H1 (cell line): ENCODE data around the gene CCDC9B. TPM values are rescaled to one million over a fixed set of nuclear protein-coding genes. Genes with fewer than 3 reads are reported as not detected.
A peak's percentile ranks its signal among the peaks of the same experiment; 100 is the strongest.

Source experiments
- CTCF ChIA-PET: fragments of 300-600 bp; sonication (Branson Sonifier 250); formaldehyde crosslinking; loops from one replicate; lab custom pipeline; 2021; ENCODE audit not compliant: partially characterized antibody; lab: Charles Lee
- POLR2A ChIA-PET: fragments of 300-600 bp; sonication (Branson Sonifier 250); formaldehyde crosslinking; loops from one replicate; lab custom pipeline; 2021; ENCODE audit warnings: inconsistent platforms; ENCODE audit not compliant: partially characterized antibody; lab: Charles Lee
- DNase-seq, 2 experiments: peaks; one replicate each; pipeline versions ENCODE4 v3.0.0 to v3.0.0-alpha.2; 2010 to 2022; ENCODE audit warnings: low spot score in 2 of 2, low read depth in 1 of 2, mixed read lengths in 1 of 2
- FAIRE-seq: peaks from 2 replicates; lab custom pipeline; 2011; peaks lifted over from hg19 to GRCh38; lab: Jason Lieb, UNC
- H2AFZ ChIP-seq: 2 replicates; pipeline ENCODE4 v1.8.1; 2012; ENCODE audit warnings: low read length, inconsistent platforms
- H2AK5ac ChIP-seq: 2 replicates; pipeline ENCODE4 v1.6.1; 2013; ENCODE audit warnings: low read depth, low read length
- H2BK120ac ChIP-seq: replicated peaks from 2 replicates; pipeline ENCODE3; 2013; ENCODE audit warnings: low read depth, low read length, inconsistent platforms
- H2BK12ac ChIP-seq: 2 replicates; pipeline ENCODE4 v1.6.1; 2013; ENCODE audit warnings: low read depth, low read length
- H2BK15ac ChIP-seq: 2 replicates; pipeline ENCODE4 v1.6.1; 2013; ENCODE audit warnings: low read length
- H2BK20ac ChIP-seq: 2 replicates; pipeline ENCODE4 v1.6.1; 2013; ENCODE audit warnings: low read length
- H2BK5ac ChIP-seq: 2 replicates; pipeline ENCODE4 v1.6.1; 2013; ENCODE audit warnings: low read depth, low read length
- H3K14ac ChIP-seq: 2 replicates; pipeline ENCODE4 v1.6.1; 2013; ENCODE audit warnings: inconsistent platforms; ENCODE audit not compliant: insufficient read length
- H3K18ac ChIP-seq: 2 replicates; pipeline ENCODE4 v1.6.1; 2013; ENCODE audit warnings: low read length; ENCODE audit errors: extremely low read depth
- H3K23ac ChIP-seq: 2 replicates; pipeline ENCODE4 v1.6.1; 2013; ENCODE audit warnings: inconsistent platforms; ENCODE audit not compliant: insufficient read length
- H3K23me2 ChIP-seq: 2 replicates; pipeline ENCODE4 v1.6.1; 2013; ENCODE audit warnings: low read depth, low read length
- H3K27ac ChIP-seq: 2 replicates; pipeline ENCODE4 v1.6.1; 2011; ENCODE audit warnings: low read depth, low read length, inconsistent platforms
- H3K27me3 ChIP-seq, 4 experiments: replicated peaks in 1 of 4; 1 replicate in 1 of 4; 2 replicates in 3 of 4; pipeline versions ENCODE4 v1.6.1 to v1.8.1; 2011 to 2013; ENCODE audit warnings: low read length in 3 of 4, mild to moderate bottlenecking in 3 of 4, inconsistent platforms in 2 of 4, mixed read lengths in 2 of 4, moderate library complexity in 1 of 4; ENCODE audit not compliant: control insufficient read depth in 3 of 4, insufficient read depth in 3 of 4; ENCODE audit errors: extremely low read depth in 1 of 4
- H3K36me3 ChIP-seq, 4 experiments: 2 replicates each; pipeline versions ENCODE4 v1.6.1 to v1.8.1; 2011 to 2013; ENCODE audit warnings: mild to moderate bottlenecking in 4 of 4, low read length in 3 of 4, moderate library complexity in 2 of 4, control low read depth in 1 of 4, inconsistent platforms in 1 of 4; ENCODE audit not compliant: insufficient read depth in 4 of 4, control insufficient read depth in 2 of 4
- H3K4ac ChIP-seq: replicated peaks from 2 replicates; pipeline ENCODE3; 2013; ENCODE audit warnings: low read length, low read depth, mixed read lengths, inconsistent platforms; ENCODE audit not compliant: insufficient read length
- H3K4me1 ChIP-seq, 4 experiments: replicated peaks in 1 of 4; 1 replicate in 1 of 4; 2 replicates in 3 of 4; pipeline versions ENCODE4 v1.6.1 to v1.8.1; 2011 to 2013; ENCODE audit warnings: low read length in 3 of 4, inconsistent platforms in 2 of 4, mixed read lengths in 1 of 4; ENCODE audit not compliant: insufficient read depth in 4 of 4, control insufficient read depth in 3 of 4
- H3K4me2 ChIP-seq, 2 experiments: 2 replicates each; pipeline versions ENCODE4 v1.6.1 to v1.8.1; 2011 to 2013; ENCODE audit warnings: low read depth in 2 of 2, low read length in 2 of 2, control low read depth in 1 of 2, inconsistent platforms in 1 of 2, mild to moderate bottlenecking in 1 of 2; ENCODE audit not compliant: insufficient read depth in 1 of 2
- H3K4me3 ChIP-seq, 4 experiments: fragments of 200-600, 300-600 bp in 1 of 4; sonication (generic), shearing (Covaris generic), sonication (Bioruptor Twin) in 1 of 4; 2 replicates each; pipeline versions ENCODE4 v1.5.1 to v1.8.1; 2011 to 2016; ENCODE audit warnings: low read length in 4 of 4, low read depth in 3 of 4, control low read depth in 2 of 4, inconsistent platforms in 2 of 4, mild to moderate bottlenecking in 2 of 4, mixed read lengths in 1 of 4, moderate library complexity in 1 of 4; ENCODE audit not compliant: insufficient read depth in 2 of 4; ENCODE audit errors: extremely low read depth in 1 of 4
- H3K56ac ChIP-seq: replicated peaks from 2 replicates; pipeline ENCODE3; 2013; ENCODE audit warnings: low read depth, mild to moderate bottlenecking, mixed read lengths, low read length, inconsistent platforms; ENCODE audit not compliant: insufficient read length
- H3K79me1 ChIP-seq: 2 replicates; pipeline ENCODE4 v1.6.1; 2013; ENCODE audit warnings: low read depth, low read length, control low read depth
- H3K79me2 ChIP-seq, 2 experiments: 2 replicates each; pipeline versions ENCODE4 v1.6.1 to v1.8.1; 2012 to 2013; ENCODE audit warnings: low read length in 2 of 2, mild to moderate bottlenecking in 2 of 2, inconsistent platforms in 1 of 2; ENCODE audit not compliant: insufficient read depth in 2 of 2, control insufficient read depth in 1 of 2
- H3K9ac ChIP-seq, 4 experiments: replicated peaks in 1 of 4; 1 replicate in 1 of 4; 2 replicates in 3 of 4; pipeline versions ENCODE4 v1.6.1 to v1.8.1; 2011 to 2013; ENCODE audit warnings: low read depth in 3 of 4, low read length in 3 of 4, control low read depth in 2 of 4, mild to moderate bottlenecking in 2 of 4, moderate library complexity in 2 of 4, inconsistent platforms in 1 of 4; ENCODE audit errors: extremely low read depth in 1 of 4
- H3K9me3 ChIP-seq, 2 experiments: 2 replicates each; pipeline versions ENCODE4 v1.6.1 to v1.8.1; 2012 to 2013; ENCODE audit warnings: mild to moderate bottlenecking in 2 of 2, moderate library complexity in 2 of 2, control low read depth in 1 of 2, inconsistent platforms in 1 of 2, low read depth in 1 of 2, low read length in 1 of 2, mixed read lengths in 1 of 2; ENCODE audit not compliant: insufficient read depth in 2 of 2
- H4K20me1 ChIP-seq, 2 experiments: replicated peaks in 1 of 2; 2 replicates each; pipeline versions ENCODE3 to v1.8.1; 2011 to 2013; ENCODE audit warnings: inconsistent platforms in 2 of 2, low read length in 2 of 2, mild to moderate bottlenecking in 1 of 2; ENCODE audit not compliant: insufficient read depth in 2 of 2, control insufficient read depth in 1 of 2
- H4K5ac ChIP-seq: 2 replicates; pipeline ENCODE4 v1.6.1; 2013; ENCODE audit warnings: low read length, low read depth, mixed read lengths, inconsistent platforms; ENCODE audit not compliant: insufficient read length
- H4K8ac ChIP-seq: 2 replicates; pipeline ENCODE4 v1.8.0; 2013; ENCODE audit warnings: mild to moderate bottlenecking, moderate library complexity, low read length, inconsistent platforms; ENCODE audit not compliant: insufficient read depth; ENCODE audit errors: extremely low read depth
- H4K91ac ChIP-seq: replicated peaks from 2 replicates; pipeline ENCODE3; 2013; ENCODE audit warnings: low read length, mixed read lengths, inconsistent platforms; ENCODE audit not compliant: insufficient read length
- JUND ChIP-seq: IDR thresholded peaks from 2 replicates; pipeline ENCODE4 v1.6.1; 2011; ENCODE audit warnings: mild to moderate bottlenecking, improper control_type of control experiment, low read length
- WGBS, 2 experiments: shearing (Covaris generic) in 1 of 2; methylation state at CpG; one replicate each; pipeline versions ENCODE4 v1.1.6 to v1.1.7; 2013 to 2015; ENCODE audit warnings: low lambda C conversion rate in 2 of 2, mixed read lengths in 2 of 2, inconsistent platforms in 1 of 2, low coverage in 1 of 2, missing lambda C conversion rate in 1 of 2; ENCODE audit not compliant: insufficient replicate concordance in 2 of 2, insufficient coverage in 1 of 2, insufficient read length in 1 of 2; ENCODE audit errors: extremely low coverage in 1 of 2, missing lambda C conversion rate in 1 of 2; 5-methylcytosine and 5-hydroxymethylcytosine counted together
- polyA plus RNA-seq, 7 experiments: library from polyadenylated mRNA; depleted of rRNA in 3 of 7; stranded (reverse) in 5 of 7; unstranded in 2 of 7; fragments of >200 nt in 5 of 7; fragments of 200-250 nt in 2 of 7; gene quantifications; 1 replicate in 5 of 7; 2 replicates in 1 of 7; 4 replicates in 1 of 7; pipeline versions ENCODE4 v1.2.1 to v1.2.3, GENCODE V29; 2011 to 2013; ENCODE audit warnings: missing spikeins in 2 of 7, mixed read lengths in 2 of 7
- total RNA-seq: library from RNA; stranded (reverse); fragmentation: NEBNext Ultra II Directional; extraction: Animal tissue kit (Norgen Biotek cat#: 25700); gene quantifications from 2 replicates; pipeline ENCODE4 v1.2.1, GENCODE V29; 2021
- TF ChIP-seq, protein P1 (sequence below), 3 experiments: IDR thresholded peaks; 1 replicate in 2 of 3; 2 replicates in 1 of 3; pipeline versions ENCODE4 v1.5.1 to v1.6.1; 2011; ENCODE audit warnings: low read length in 3 of 3, mild to moderate bottlenecking in 3 of 3, inconsistent platforms in 2 of 3, low read depth in 1 of 3, moderate library complexity in 1 of 3; ENCODE audit not compliant: insufficient read depth in 1 of 3; ENCODE audit errors: control extremely low read depth in 1 of 3

CCDC9B gene
- total and polyA plus RNA-seq, 2 of the 8 experiments (the other 6 are each of a cell fraction or from before 2014, with no cell fraction given) = 0.45 to 0.78 TPM

DNA sequence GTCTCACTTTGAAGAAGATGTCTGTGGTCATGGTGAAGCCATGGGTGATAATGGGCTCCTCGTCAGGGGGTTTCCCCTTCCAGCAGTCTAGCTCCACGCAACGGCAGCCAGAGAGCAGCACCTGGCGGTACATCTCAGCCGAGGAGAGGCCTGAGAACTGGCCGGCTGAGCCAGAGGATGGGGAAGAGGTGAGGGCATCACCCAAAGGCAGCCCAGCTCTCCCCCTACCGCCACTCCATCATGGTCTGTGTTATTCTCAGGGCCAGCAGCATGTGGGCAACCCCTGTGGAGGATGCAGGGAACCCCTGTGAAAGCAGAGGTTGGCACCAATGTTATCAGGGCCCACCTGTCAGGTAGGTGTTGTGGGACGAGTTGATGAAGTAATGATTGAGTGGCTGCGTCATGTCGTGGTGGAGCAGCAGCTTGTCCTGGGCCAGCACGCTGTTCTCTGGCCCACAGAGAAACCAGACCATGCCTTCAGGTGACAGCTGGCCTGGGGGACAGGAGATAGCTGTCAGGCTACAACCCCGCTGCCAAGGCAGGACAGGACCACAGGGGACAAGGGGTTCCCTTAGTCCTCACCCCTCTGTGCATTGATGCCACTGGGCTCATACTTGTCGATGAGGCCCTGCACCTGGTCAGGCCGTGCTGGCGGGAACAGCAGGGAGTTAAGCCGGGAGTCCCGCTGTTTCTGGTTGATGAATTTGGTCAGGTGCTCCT is 42.4 kb downstream of the CCDC9B start:
- no peak overlapping the region for H3K14ac ChIP-seq
- FAIRE-seq = no peak
- H3K4ac ChIP-seq = no peak overlapping the region
- no peak overlapping the region for H3K18ac ChIP-seq
- H3K27me3 ChIP-seq = peaks cover 0 to 6% (median under 1%) of the 10 kb centered on the region in 4 experiments; a peak in 3 of 7 replicates
- H2AK5ac ChIP-seq = peak overlapping the region; percentile 40; the same call in 1 of the 2 replicates
- H3K4me3 ChIP-seq = no peak overlapping the region
- no peak overlapping the region for H2BK12ac ChIP-seq
- peak overlapping the region; percentile 26; the same call in 1 of the 2 replicates for H2BK5ac ChIP-seq
- no peak overlapping the region for H2BK20ac ChIP-seq
- H2AFZ ChIP-seq = no peak overlapping the region
- H3K23me2 ChIP-seq = no peaks in the 10 kb centered on the region
- no peak overlapping the region for H4K8ac ChIP-seq
- CTCF ChIA-PET = interaction anchor here (0.9 to 2.1 kb wide), 7 partner anchors 10 to 73 kb away, joined by 3 to 10 read pairs (median 6); partner anchors contain the start of gene PLCB2
- no peaks in the 10 kb centered on the region for H3K36me3 ChIP-seq
- WGBS, 2 experiments = 91% methylated on average over 17 of the region's 17 CpGs; no CpG with 5 or more reads in 1 of the 2 experiments
- H4K20me1 ChIP-seq = no peaks in the 10 kb centered on the region
- no peak for TF ChIP-seq JUND
- TF ChIP-seq, protein P1, sequence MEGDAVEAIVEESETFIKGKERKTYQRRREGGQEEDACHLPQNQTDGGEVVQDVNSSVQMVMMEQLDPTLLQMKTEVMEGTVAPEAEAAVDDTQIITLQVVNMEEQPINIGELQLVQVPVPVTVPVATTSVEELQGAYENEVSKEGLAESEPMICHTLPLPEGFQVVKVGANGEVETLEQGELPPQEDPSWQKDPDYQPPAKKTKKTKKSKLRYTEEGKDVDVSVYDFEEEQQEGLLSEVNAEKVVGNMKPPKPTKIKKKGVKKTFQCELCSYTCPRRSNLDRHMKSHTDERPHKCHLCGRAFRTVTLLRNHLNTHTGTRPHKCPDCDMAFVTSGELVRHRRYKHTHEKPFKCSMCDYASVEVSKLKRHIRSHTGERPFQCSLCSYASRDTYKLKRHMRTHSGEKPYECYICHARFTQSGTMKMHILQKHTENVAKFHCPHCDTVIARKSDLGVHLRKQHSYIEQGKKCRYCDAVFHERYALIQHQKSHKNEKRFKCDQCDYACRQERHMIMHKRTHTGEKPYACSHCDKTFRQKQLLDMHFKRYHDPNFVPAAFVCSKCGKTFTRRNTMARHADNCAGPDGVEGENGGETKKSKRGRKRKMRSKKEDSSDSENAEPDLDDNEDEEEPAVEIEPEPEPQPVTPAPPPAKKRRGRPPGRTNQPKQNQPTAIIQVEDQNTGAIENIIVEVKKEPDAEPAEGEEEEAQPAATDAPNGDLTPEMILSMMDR (IDR thresholded peaks at IDR 0.05; ENCODE audit: control extremely low read depth in 1 of 3, insufficient read depth in 1 of 3, low read depth in 1 of 3, low read length in 3 of 3) = no peak
- H3K4me2 ChIP-seq = no peak overlapping the region
- H3K56ac ChIP-seq = no peak overlapping the region
- no peak overlapping the region for H3K9ac ChIP-seq
- 0 out of 4 replicates have a peak, but pooled peaks cover 0 to 3% of the 10 kb centered on the region in 2 experiments for H3K9me3 ChIP-seq
- H3K79me2 ChIP-seq = no peaks in the 10 kb centered on the region
- no peak overlapping the region for H3K27ac ChIP-seq
- H2BK15ac ChIP-seq = no peak overlapping the region; the same call in 1 of the 2 replicates
- no peaks in the 10 kb centered on the region for H3K79me1 ChIP-seq
- no peak overlapping the region for H2BK120ac ChIP-seq
- no peak overlapping the region for H4K91ac ChIP-seq
- peaks cover 0 to 20% (median 10%) of the 10 kb centered on the region in 4 experiments; a peak in 6 of 7 replicates for H3K4me1 ChIP-seq
- no peak for DNase-seq
- H3K23ac ChIP-seq = no peak overlapping the region
- POLR2A ChIA-PET = interaction anchor here (0.9 to 1.0 kb wide), 2 partner anchors 9 to 11 kb away, joined by 3 to 4 read pairs; no protein-coding TSS in a partner anchor
- H4K5ac ChIP-seq = no peak overlapping the region
